Heart right ventricle (tissue), 16 donors: ENCODE results near the gene KIF5A. TPM values are rescaled to one million over a fixed set of nuclear protein-coding genes. Genes with fewer than 3 reads are reported as not detected.
A peak's percentile ranks its signal among the peaks of the same experiment; 100 is the strongest.

Experiments
- ATAC-seq, 8 donors: fragments of 200-7000 bp; cut with Tn5 transposase; one replicate each; pipeline ENCODE4 v1.9.1; 2020; ENCODE audit warnings: mild to moderate bottlenecking in 8 of 8, moderate library complexity in 8 of 8, moderate number of reproducible peaks in 1 of 8
- DNase-seq, 2 donors: peaks; one replicate each; pipeline ENCODE4 v3.0.0-alpha.2; 2020
- H3K27ac ChIP-seq, 10 donors: fragments of 200-600 bp; sonication (generic) in 2 of 10; one replicate each; pipeline versions ENCODE4 v1.5.0 to v1.8.0; 2020 to 2022; ENCODE audit warnings: mild to moderate bottlenecking in 3 of 10
- H3K27me3 ChIP-seq, 7 donors: fragments of 200-600 bp; one replicate each; pipeline ENCODE4 v1.8.0; 2021 to 2022; ENCODE audit warnings: mild to moderate bottlenecking in 2 of 7
- H3K36me3 ChIP-seq, 9 donors: fragments of 200-600 bp; sonication (generic) in 1 of 9; one replicate each; pipeline versions ENCODE4 v1.5.0 to v1.8.0; 2020 to 2022; ENCODE audit warnings: mild to moderate bottlenecking in 2 of 9
- H3K4me1 ChIP-seq, 9 donors: fragments of 200-600 bp; sonication (generic) in 1 of 9; one replicate each; pipeline versions ENCODE4 v1.5.0 to v1.8.0; 2020 to 2022; ENCODE audit warnings: mild to moderate bottlenecking in 4 of 9
- H3K4me3 ChIP-seq, 10 donors: fragments of 200-600 bp; sonication (generic) in 2 of 10; one replicate each; pipeline versions ENCODE4 v1.5.0 to v1.8.0; 2020 to 2022; ENCODE audit warnings: mild to moderate bottlenecking in 7 of 10, moderate library complexity in 2 of 10
- H3K9me3 ChIP-seq, 11 donors: fragments of 200-600 bp in 10 of 11; sonication (generic) in 2 of 11; one replicate each; pipeline versions ENCODE4 v1.5.0 to v1.8.0; 2013 to 2022; ENCODE audit warnings: mild to moderate bottlenecking in 2 of 11, control low read depth in 1 of 11, moderate library complexity in 1 of 11
- WGBS, 2 donors: extraction: QIAGEN DNeasy Blood & Tissue Kit; methylation state at CpG; one replicate each; pipeline ENCODE4 v1.1.7; 2013; ENCODE audit warnings: inconsistent platforms in 1 of 2; 5-methylcytosine and 5-hydroxymethylcytosine counted together
- intact Hi-C, 10 donors: fragments of 100-400 bp; cut with DNase I; formaldehyde crosslinking; loops; one replicate each; pipeline versions ENCODE4 v1.11.1 to v1.14.2; 2022
- polyA plus RNA-seq, 2 donors: library from polyadenylated mRNA; stranded (reverse); fragments of 200-250 nt; gene quantifications; one replicate each; pipeline ENCODE4 v1.2.3, GENCODE V29; 2013
- total RNA-seq, 10 donors: library from RNA; stranded (reverse); fragmentation: NEBNext Ultra II Directional in 3 of 10; extraction: Animal tissue kit (Norgen Biotek cat#: 25700) in 3 of 10; gene quantifications; one replicate each; pipeline versions ENCODE4 v1.2.1 to v1.2.4, GENCODE V29; 2021 to 2023
- TF ChIP-seq, protein P1 (sequence below), 9 donors: fragments of 200-600 bp; sonication (generic) in 2 of 9; IDR thresholded peaks; one replicate each; pipeline versions ENCODE4 v1.5.0 to v1.8.0; 2021 to 2022; ENCODE audit warnings: antibody characterized with exemption in 9 of 9, mild to moderate bottlenecking in 5 of 9, moderate library complexity in 1 of 9
- donor health status: Arrhythmogenic right ventricular cardiomyopathy.
- donor health status: ischemic (EF 13 %, LVEDD 7.1; RV severe dilation, severe dysfunction).
- donor health status: healthy with polysubstance abuse.
- donor health status: DM: no; HTN: yes; CAD: no.
- donor health status: DM: no; HTN: no; CAD: no.
- donor health status: ischemic (EF 25% LVEDD 6.9; RV normal size, moderate dysfunction).
- donor health status: ischemic (EF 25% LVEDD 5.7; RV mildly dilated, moderate dysfunction).
- donor health status: healthy.
- donor health status: DM: yes; HTN: yes; CAD: no.
- donor health status: Ischemic cardiomyopathy.
- donor health status: ischemic (EF 35%, LVEDD 5.7; RV mildly dilated, moderate dysfunction).
- donor health status: nonischemic (EF 11% LVEDD 7.7; RV severe dilation, severe dysfunction).
- donor health status: DM: yes; HTN: yes; CAD: no.
- donor health status: PGD.
- donor health status: ischemic (EF 29% LVEDD 5.4; RV normal size, mild dysfunction).
- donor health status: nonischemic (EF 23%, LVEDD 6.1; RV moderate dilation, normal function).

Gene KIF5A
- total and polyA plus RNA-seq, 12 donors: 0.05 to 0.29 (median 0.07) TPM; not detected in 5

- 1% methylated on average over 67 to 69 of the region's 69 CpGs for WGBS, 2 donors
- intact Hi-C loops: loop anchor here in 1 of 10 donors (2.0 kb wide), 1 partner anchor 14 kb away; the partner anchor contains the start of gene DTX3
- Histone ChIP-seq H3K4me3 (peak within 1 kb of the TSS; percentile 59 to 95 (median 82)), H3K4me1 (peaks cover 0 to 21% (median 14%) of the 10 kb centered on the region in 9 donors), H3K36me3 (peaks cover 0 to 25% (median 13%) of the 10 kb centered on the region in 9 donors), H3K27ac (peak within 1 kb of the TSS in 9 of 10 donors; percentile 65 to 87 (median 77)), H3K9me3 (no peaks in the 10 kb centered on the region), H3K27me3 (peaks cover 0 to 22% (median 7%) of the 10 kb centered on the region in 7 donors)
- DNase-seq: peak; percentile 73 to 77
- TF ChIP-seq, protein P1, sequence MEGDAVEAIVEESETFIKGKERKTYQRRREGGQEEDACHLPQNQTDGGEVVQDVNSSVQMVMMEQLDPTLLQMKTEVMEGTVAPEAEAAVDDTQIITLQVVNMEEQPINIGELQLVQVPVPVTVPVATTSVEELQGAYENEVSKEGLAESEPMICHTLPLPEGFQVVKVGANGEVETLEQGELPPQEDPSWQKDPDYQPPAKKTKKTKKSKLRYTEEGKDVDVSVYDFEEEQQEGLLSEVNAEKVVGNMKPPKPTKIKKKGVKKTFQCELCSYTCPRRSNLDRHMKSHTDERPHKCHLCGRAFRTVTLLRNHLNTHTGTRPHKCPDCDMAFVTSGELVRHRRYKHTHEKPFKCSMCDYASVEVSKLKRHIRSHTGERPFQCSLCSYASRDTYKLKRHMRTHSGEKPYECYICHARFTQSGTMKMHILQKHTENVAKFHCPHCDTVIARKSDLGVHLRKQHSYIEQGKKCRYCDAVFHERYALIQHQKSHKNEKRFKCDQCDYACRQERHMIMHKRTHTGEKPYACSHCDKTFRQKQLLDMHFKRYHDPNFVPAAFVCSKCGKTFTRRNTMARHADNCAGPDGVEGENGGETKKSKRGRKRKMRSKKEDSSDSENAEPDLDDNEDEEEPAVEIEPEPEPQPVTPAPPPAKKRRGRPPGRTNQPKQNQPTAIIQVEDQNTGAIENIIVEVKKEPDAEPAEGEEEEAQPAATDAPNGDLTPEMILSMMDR (IDR thresholded peaks at IDR 0.05): no peak
- peak; percentile 97 to 99 (median 98) for ATAC-seq
Observed at GRCh38 chr12:57590864-57591781, 41.3 kb downstream of the KIF5A start, which contains the start of gene PIP4K2C. Gene PIP4K2C (plus strand): TSS chr12:57591192. CDS start chr12:57591290, 98 bp downstream.

DNA sequence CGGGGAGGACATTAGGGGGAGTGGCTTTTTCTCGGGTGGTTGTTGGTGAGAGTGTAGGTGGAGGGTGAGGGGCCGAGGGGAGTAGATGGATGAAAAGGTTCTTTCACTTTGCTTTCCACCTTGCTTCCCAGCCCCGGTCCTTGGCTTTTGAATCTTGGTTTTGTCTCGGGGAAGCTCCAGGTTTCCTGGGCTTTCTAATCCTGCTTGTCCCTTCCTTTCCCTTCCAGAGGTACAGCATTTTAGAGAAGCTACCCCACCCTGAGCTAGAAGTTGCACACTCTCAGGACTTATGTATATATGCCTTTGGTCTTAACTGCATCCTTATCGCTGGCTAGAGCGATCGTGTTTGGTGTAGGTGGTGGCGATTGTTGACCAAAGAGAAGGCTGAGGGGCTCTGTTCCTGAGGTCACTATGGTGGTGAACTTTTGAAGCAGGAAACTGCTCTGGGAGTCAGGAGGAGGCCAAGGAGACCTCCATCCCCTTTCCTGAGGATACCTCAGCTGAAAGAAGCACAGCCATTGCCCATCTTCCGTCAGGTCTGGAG, 42.0 kb downstream of the KIF5A start:
- intact Hi-C loops: loop anchor here in 1 of 10 donors (2.0 kb wide), 1 partner anchor 13 kb away; the partner anchor contains the start of gene DTX3
- peak overlapping the region in 9 of 10 donors; percentile 59 to 95 (median 85) for H3K4me3 ChIP-seq
- H3K27ac ChIP-seq: peak overlapping the region in 9 of 10 donors; percentile 65 to 87 (median 77)
- peaks cover 0 to 21% (median 14%) of the 10 kb centered on the region in 9 donors for H3K4me1 ChIP-seq
- peaks cover 0 to 32% (median 13%) of the 10 kb centered on the region in 9 donors for H3K36me3 ChIP-seq
- no peak for DNase-seq
- WGBS, 2 donors: 41 to 46% methylated on average over 10 of the region's 10 CpGs
- peaks cover 0 to 16% (median 7%) of the 10 kb centered on the region in 7 donors for H3K27me3 ChIP-seq
- ATAC-seq: no peak
- H3K9me3 ChIP-seq: no peaks in the 10 kb centered on the region
- TF ChIP-seq, protein P1 (IDR thresholded peaks at IDR 0.05): no peak

DNA sequence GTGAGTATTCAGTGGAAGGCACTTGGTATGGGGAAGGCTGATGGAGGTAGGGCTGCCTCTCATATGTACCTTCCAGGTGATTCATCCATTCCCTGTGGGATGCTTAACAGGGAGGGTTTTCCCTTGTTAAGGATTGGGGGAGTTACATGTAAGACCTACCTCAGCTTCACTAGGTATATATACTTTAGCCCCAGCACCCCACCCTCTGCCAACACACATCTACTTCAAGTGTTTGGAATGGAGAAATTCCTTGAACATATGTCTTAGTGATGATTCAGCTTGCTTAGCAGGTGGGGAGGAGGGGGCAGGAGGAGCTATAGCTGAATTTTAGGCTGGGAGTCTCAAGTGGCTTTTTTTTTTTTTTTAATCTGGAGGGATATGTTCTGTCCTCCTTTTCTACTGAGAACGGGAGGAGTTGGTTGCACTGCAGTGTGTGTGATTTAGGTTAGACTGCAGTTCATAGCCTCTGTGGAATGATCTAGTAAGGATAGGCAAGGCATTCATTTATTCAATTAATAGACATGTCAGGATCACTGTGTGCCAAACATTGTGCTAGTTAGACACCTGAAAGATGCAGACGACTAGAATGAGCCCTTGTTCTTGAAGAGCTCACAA, 42.8 kb downstream of the KIF5A start:
- intact Hi-C loops: no loop called here
- no peaks in the 10 kb centered on the region for H3K9me3 ChIP-seq
- DNase-seq (no peak), ATAC-seq (no peak)
- WGBS, 2 donors: 72% methylated on average over 2 of the region's 2 CpGs
- H3K27ac ChIP-seq: no peak overlapping the region
- TF ChIP-seq, protein P1 (IDR thresholded peaks at IDR 0.05): no peak
- H3K4me3 ChIP-seq: peak overlapping the region in 2 of 10 donors; percentile 9 to 87
- H3K4me1 ChIP-seq: peaks cover 0 to 21% (median 14%) of the 10 kb centered on the region in 9 donors
- peaks cover 0 to 9% (median 5%) of the 10 kb centered on the region in 7 donors for H3K27me3 ChIP-seq
- peaks cover 0 to 40% (median 13%) of the 10 kb centered on the region in 9 donors for H3K36me3 ChIP-seq

GRCh38 chr12:57593187-57593586, 43.3 kb downstream of the KIF5A start:
- Histone ChIP-seq H3K4me1 (peaks cover 0 to 21% (median 14%) of the 10 kb centered on the region in 9 donors), H3K4me3 (peak overlapping the region in 1 of 10 donors; percentile 9), H3K36me3 (peaks cover 0 to 46% (median 16%) of the 10 kb centered on the region in 9 donors), H3K27me3 (peaks cover 0 to 4% (median under 1%) of the 10 kb centered on the region in 7 donors), H3K27ac (no peak overlapping the region), H3K9me3 (no peaks in the 10 kb centered on the region)
- intact Hi-C loops: no loop called here
- TF ChIP-seq, protein P1 (IDR thresholded peaks at IDR 0.05): no peak
- DNase-seq (no peak), ATAC-seq (no peak)
- 77 to 87% methylated on average over 4 of the region's 4 CpGs for WGBS, 2 donors
